NOMO-1 treated with DMSO at 0.1 percent for 48 hours (cell line): Measurements from ENCODE around the gene PAK4.

ENCODE experiments used
- DNase-seq: peaks from one replicate; lab custom pipeline; 2025; ENCODE audit not compliant: unreplicated experiment; lab: John Stamatoyannopoulos, UW

Gene PAK4

GRCh38 chr19:39145180-39145953 is 19.8 kb downstream of the PAK4 start:
- DNase-seq, result no peak

GRCh38 chr19:39146091-39146490 is 20.5 kb downstream of the PAK4 start:
- no peak for DNase-seq

- DNase-seq, result no peak
Measured at GRCh38 chr19:39146686-39147450, 21.3 kb downstream of the PAK4 start.

GRCh38 chr19:39147480-39147879 is 21.9 kb downstream of the PAK4 start:
- no peak for DNase-seq

GRCh38 chr19:39148939-39149529 is 23.4 kb downstream of the PAK4 start:
- DNase-seq, result no peak

GRCh38 chr19:39150235-39150634 is 24.6 kb downstream of the PAK4 start:
- no peak for DNase-seq

- no peak for DNase-seq
Measured at GRCh38 chr19:39150807-39151600, 25.4 kb downstream of the PAK4 start.

GRCh38 chr19:39152066-39152465 is 26.5 kb downstream of the PAK4 start:
- DNase-seq, result no peak

GRCh38 chr19:39154100-39154628 is 28.6 kb downstream of the PAK4 start:
- DNase-seq, result no peak

GRCh38 chr19:39154629-39155100 is 29.1 kb downstream of the PAK4 start:
- no peak for DNase-seq

GRCh38 chr19:39155114-39155700 is 29.6 kb downstream of the PAK4 start:
- DNase-seq, result no peak

- DNase-seq, result no peak
Measured at GRCh38 chr19:39155741-39156140, 30.2 kb downstream of the PAK4 start.

GRCh38 chr19:39156326-39157230 is 31.0 kb downstream of the PAK4 start:
- DNase-seq, result no peak

GRCh38 chr19:39157275-39157996 is 31.9 kb downstream of the PAK4 start:
- DNase-seq, result no peak

- no peak for DNase-seq
Measured at GRCh38 chr19:39157997-39158389, 32.4 kb downstream of the PAK4 start.

GRCh38 chr19:39158646-39159260 is 33.2 kb downstream of the PAK4 start:
- no peak for DNase-seq

- DNase-seq, result no peak
Measured at GRCh38 chr19:39160523-39160861, 34.9 kb downstream of the PAK4 start.

- DNase-seq, result no peak
Measured at GRCh38 chr19:39160889-39161672, 35.5 kb downstream of the PAK4 start.
